NB4 (cell line): ENCODE measurements around the gene GRIN2A.

Experiments
- DNase-seq: peaks from one replicate; pipeline ENCODE4 v3.0.0; 2010; ENCODE audit warnings: low read depth
- H3K4me3 ChIP-seq: one replicate; pipeline ENCODE4 v1.5.1; 2011; ENCODE audit warnings: mild to moderate bottlenecking, low read depth, low read length, moderate library complexity
- CTCF ChIP-seq: IDR thresholded peaks from one replicate; pipeline ENCODE4 v1.5.1; 2012; ENCODE audit warnings: low read depth, low read length
- MAX ChIP-seq: IDR thresholded peaks from 2 replicates; pipeline ENCODE4 v1.6.1; 2011; ENCODE audit warnings: low read depth, low read length
- MYC ChIP-seq: IDR thresholded peaks from 2 replicates; pipeline ENCODE4 v1.6.1; 2011; ENCODE audit warnings: low read depth, low read length
- POLR2A ChIP-seq: IDR thresholded peaks from 2 replicates; pipeline ENCODE4 v1.6.1; 2011; ENCODE audit warnings: mild to moderate bottlenecking; ENCODE audit not compliant: insufficient read length; ENCODE audit errors: extremely low read depth

The GRIN2A gene

GRCh38 chr16:9917691-9918090 lies 264.5 kb downstream of the GRIN2A start:
- no peak for DNase-seq
- H3K4me3 ChIP-seq = no peak overlapping the region
- TF ChIP-seq MYC (no peak), CTCF (no peak), POLR2A (no peak), MAX (no peak)

- no peak for TF ChIP-seq MAX
- TF ChIP-seq POLR2A = no peak
- no peak for TF ChIP-seq MYC
- TF ChIP-seq CTCF = no peak
- H3K4me3 ChIP-seq = no peak overlapping the region
- no peak for DNase-seq
Measured at GRCh38 chr16:9913604-9914326, 268.5 kb downstream of the GRIN2A start.

- no peak overlapping the region for H3K4me3 ChIP-seq
- no peak for TF ChIP-seq POLR2A
- TF ChIP-seq MYC = no peak
- no peak for TF ChIP-seq MAX
- no peak for TF ChIP-seq CTCF
- no peak for DNase-seq
Measured at GRCh38 chr16:9911989-9912388, 270.2 kb downstream of the GRIN2A start.

- H3K4me3 ChIP-seq = no peak overlapping the region
- DNase-seq = no peak
- TF ChIP-seq MYC (no peak), POLR2A (no peak), CTCF (no peak), MAX (no peak)
Measured at GRCh38 chr16:9911231-9911630, 271.0 kb downstream of the GRIN2A start.

- TF ChIP-seq MAX = no peak
- no peak for TF ChIP-seq CTCF
- TF ChIP-seq POLR2A = no peak
- TF ChIP-seq MYC = no peak
- no peak overlapping the region for H3K4me3 ChIP-seq
- no peak for DNase-seq
Measured at GRCh38 chr16:9909072-9909825, 273.0 kb downstream of the GRIN2A start.
